CD14-positive monocyte (primary cell): ENCODE measurements around the gene ACVR1. TPM values are rescaled to one million over a fixed set of nuclear protein-coding genes. Genes with fewer than 3 reads are reported as not detected.
A peak's percentile ranks its signal among the peaks of the same experiment; 100 is the strongest.

ENCODE experiments used
- DNase-seq, 3 donors: peaks; one replicate each; pipeline ENCODE4 v3.0.0-alpha.2; 2011 to 2022
- H2AFZ ChIP-seq: 2 replicates; pipeline ENCODE4 v1.6.0; 2012; ENCODE audit warnings: mild to moderate bottlenecking, low read depth, low read length, inconsistent platforms; ENCODE audit not compliant: insufficient read depth, poor library complexity, severe bottlenecking
- H3K27ac ChIP-seq, 2 donors: 1 replicate in 1 of 2; 2 replicates in 1 of 2; pipeline ENCODE4 v1.5.1; 2012 to 2013; ENCODE audit warnings: low read length in 2 of 2, control low read depth in 1 of 2, inconsistent platforms in 1 of 2, low read depth in 1 of 2, mild to moderate bottlenecking in 1 of 2
- H3K27me3 ChIP-seq, 2 donors: one replicate each; pipeline versions ENCODE4 v1.6.0 to v1.6.1; 2011 to 2013; ENCODE audit warnings: low read length in 2 of 2; ENCODE audit not compliant: control insufficient read depth in 2 of 2, insufficient read depth in 2 of 2
- H3K36me3 ChIP-seq, 2 donors: replicated peaks in 1 of 2; 1 replicate in 1 of 2; 2 replicates in 1 of 2; pipeline versions ENCODE4 v1.5.1 to v1.6.1; 2012 to 2013; ENCODE audit warnings: low read length in 2 of 2, control low read depth in 1 of 2, inconsistent platforms in 1 of 2, mild to moderate bottlenecking in 1 of 2; ENCODE audit not compliant: insufficient read depth in 2 of 2, control insufficient read depth in 1 of 2
- H3K4me1 ChIP-seq, 2 donors: 1 replicate in 1 of 2; 2 replicates in 1 of 2; pipeline versions ENCODE4 v1.5.1 to v1.6.1; 2012 to 2013; ENCODE audit warnings: low read length in 2 of 2, control low read depth in 1 of 2, inconsistent platforms in 1 of 2, mild to moderate bottlenecking in 1 of 2, moderate library complexity in 1 of 2; ENCODE audit not compliant: insufficient read depth in 2 of 2, control insufficient read depth in 1 of 2
- H3K4me2 ChIP-seq: replicated peaks from 2 replicates; pipeline ENCODE3; 2012; ENCODE audit warnings: low read length, moderate library complexity, mild to moderate bottlenecking; ENCODE audit not compliant: poor library complexity, severe bottlenecking; ENCODE audit errors: extremely low read depth
- H3K4me3 ChIP-seq, 3 experiments: fragments of 200-600 bp in 1 of 3; sonication (generic) in 1 of 3; replicated peaks in 1 of 3; 1 replicate in 2 of 3; 2 replicates in 1 of 3; pipeline ENCODE4 v1.5.1; 2011 to 2013; ENCODE audit warnings: low read length in 3 of 3, mild to moderate bottlenecking in 3 of 3, control low read depth in 2 of 3, low read depth in 2 of 3, inconsistent platforms in 1 of 3, moderate library complexity in 1 of 3
- H3K79me2 ChIP-seq: 2 replicates; pipeline ENCODE4 v1.6.0; 2012; ENCODE audit warnings: mild to moderate bottlenecking, control low read depth, inconsistent platforms, low read length, moderate library complexity; ENCODE audit not compliant: insufficient read depth
- H3K9ac ChIP-seq: 2 replicates; pipeline ENCODE4 v1.6.0; 2017; ENCODE audit warnings: low read length, mild to moderate bottlenecking; ENCODE audit not compliant: insufficient read depth, poor library complexity, severe bottlenecking
- H3K9me3 ChIP-seq, 2 donors: replicated peaks in 1 of 2; 1 replicate in 1 of 2; 2 replicates in 1 of 2; pipeline versions ENCODE4 v1.5.1 to v1.6.1; 2012 to 2013; ENCODE audit warnings: low read length in 2 of 2, control low read depth in 1 of 2; ENCODE audit not compliant: control insufficient read depth in 1 of 2, insufficient read depth in 1 of 2
- H4K20me1 ChIP-seq: 2 replicates; pipeline ENCODE4 v1.6.0; 2012; ENCODE audit warnings: mild to moderate bottlenecking, low read length, control low read depth, moderate library complexity; ENCODE audit not compliant: insufficient read depth
- H3K27ac Mint-ChIP-seq, 7 donors: one replicate each; pipeline ENCODE4 v1.8.0; 2020; ENCODE audit warnings: mild to moderate bottlenecking in 7 of 7, mixed read lengths in 7 of 7, moderate library complexity in 6 of 7, inconsistent platforms in 2 of 7
- H3K27me3 Mint-ChIP-seq, 3 donors: one replicate each; pipeline ENCODE4 v1.8.0; 2021 to 2022; ENCODE audit warnings: low read depth in 3 of 3, mild to moderate bottlenecking in 3 of 3, mixed read lengths in 3 of 3, moderate library complexity in 3 of 3, inconsistent platforms in 1 of 3
- H3K36me3 Mint-ChIP-seq, 2 donors: one replicate each; pipeline ENCODE4 v1.8.0; 2020; ENCODE audit warnings: mixed read lengths in 2 of 2, inconsistent platforms in 1 of 2, mild to moderate bottlenecking in 1 of 2
- H3K4me1 Mint-ChIP-seq: one replicate; pipeline ENCODE4 v1.8.0; 2020; ENCODE audit warnings: mild to moderate bottlenecking, mixed read lengths
- H3K4me3 Mint-ChIP-seq, 2 donors: one replicate each; pipeline ENCODE4 v1.8.0; 2020; ENCODE audit warnings: mild to moderate bottlenecking in 2 of 2, mixed read lengths in 2 of 2, moderate library complexity in 1 of 2
- H3K9me3 Mint-ChIP-seq, 7 donors: one replicate each; pipeline ENCODE4 v1.8.0; 2020 to 2022; ENCODE audit warnings: mixed read lengths in 7 of 7, mild to moderate bottlenecking in 6 of 7, moderate library complexity in 6 of 7, inconsistent platforms in 2 of 7
- CTCF ChIP-seq: fragments of 200-600 bp; IDR thresholded peaks from one replicate; pipeline ENCODE4 v1.8.0; 2022; ENCODE audit warnings: antibody characterized with exemption, mild to moderate bottlenecking
- WGBS: methylation state at CpG from one replicate; pipeline ENCODE4 v1.1.5; 2013; ENCODE audit warnings: missing lambda C conversion rate; ENCODE audit not compliant: insufficient coverage; 5-methylcytosine and 5-hydroxymethylcytosine counted together
- intact Hi-C, 2 donors: fragments of 100-400 bp; cut with micrococcal nuclease; formaldehyde crosslinking; loops; one replicate each; pipeline versions ENCODE4 v1.15.0 to v1.15.1; 2023
- polyA plus RNA-seq, 3 donors: library from polyadenylated mRNA; depleted of rRNA in 1 of 3; unstranded in 2 of 3; stranded (reverse) in 1 of 3; fragments of 300-500 nt in 2 of 3; fragments of >200 nt in 1 of 3; fragmentation: Illumina TruSeq in 2 of 3; gene quantifications; 1 replicate in 2 of 3; 2 replicates in 1 of 3; pipeline ENCODE4 v1.2.3, GENCODE V29; 2012 to 2021

Gene ACVR1
- polyA plus RNA-seq, 3 donors: 2.8 to 13.4 (median 4.9) TPM

- H3K9ac ChIP-seq: peak overlapping the region; percentile 74
- WGBS: 1% methylated on average over 9 of the region's 12 CpGs
- Mint-ChIP-seq H3K4me3 (peak overlapping the region; percentile 70 to 81), H3K27me3 (peaks cover 0 to 11% (median 2%) of the 10 kb centered on the region in 3 donors), H3K9me3 (peaks cover 0 to 1% (median 0%) of the 10 kb centered on the region in 7 donors), H3K36me3 (peaks cover 0 to 4% of the 10 kb centered on the region in 2 donors), H3K27ac (peak overlapping the region in 1 of 7 donors; percentile 54), H3K4me1 (peaks cover 31% of the 10 kb centered on the region)
- peak overlapping the region; percentile 75 for H3K4me2 ChIP-seq
- H3K36me3 ChIP-seq: no peaks in the 10 kb centered on the region
- intact Hi-C loops: no loop called here
- peaks cover 16 to 22% of the 10 kb centered on the region in 2 donors for H3K4me1 ChIP-seq
- H4K20me1 ChIP-seq: peaks cover 14% of the 10 kb centered on the region
- no peaks in the 10 kb centered on the region for H3K27me3 ChIP-seq
- TF ChIP-seq CTCF: no peak
- H3K79me2 ChIP-seq: peaks cover 23% of the 10 kb centered on the region
- peak in 1 of 3 donors; percentile 5 for DNase-seq
- H3K9me3 ChIP-seq: no peaks in the 10 kb centered on the region
- H3K27ac ChIP-seq: peak overlapping the region in 1 of 2 donors; percentile 8
- peak overlapping the region; percentile 52 to 92 (median 74) for H3K4me3 ChIP-seq
- H2AFZ ChIP-seq: peak overlapping the region; percentile 73
Measured at GRCh38 chr2:157876786-157877138, 632 bp upstream of the ACVR1 start.

- intact Hi-C loops: no loop called here
- peak overlapping the region; percentile 79 for H2AFZ ChIP-seq
- peak overlapping the region in 1 of 2 donors; percentile 73 for H3K27ac ChIP-seq
- TF ChIP-seq CTCF: no peak
- H3K4me3 Mint-ChIP-seq: peak overlapping the region; percentile 90 to 91
- peak overlapping the region; percentile 75 for H3K4me2 ChIP-seq
- no peak for DNase-seq
- no peaks in the 10 kb centered on the region for H3K9me3 Mint-ChIP-seq
- H3K79me2 ChIP-seq: peaks cover 23% of the 10 kb centered on the region
- no peaks in the 10 kb centered on the region for H3K27me3 ChIP-seq
- H3K9me3 ChIP-seq: no peaks in the 10 kb centered on the region
- peaks cover 31% of the 10 kb centered on the region for H3K4me1 Mint-ChIP-seq
- peaks cover 0 to 4% of the 10 kb centered on the region in 2 donors for H3K36me3 Mint-ChIP-seq
- peak overlapping the region; percentile 74 for H3K9ac ChIP-seq
- H3K27me3 Mint-ChIP-seq: peaks cover 0 to 11% (median 2%) of the 10 kb centered on the region in 3 donors
- no peaks in the 10 kb centered on the region for H3K36me3 ChIP-seq
- H4K20me1 ChIP-seq: peaks cover 19% of the 10 kb centered on the region
- 0% methylated on average over 50 of the region's 53 CpGs for WGBS
- H3K27ac Mint-ChIP-seq: peak overlapping the region; percentile 64 to 93 (median 85)
- peaks cover 16 to 22% of the 10 kb centered on the region in 2 donors for H3K4me1 ChIP-seq
- H3K4me3 ChIP-seq: peak overlapping the region; percentile 53 to 98 (median 74)
Measured at GRCh38 chr2:157875641-157876065, 477 bp downstream of the ACVR1 start.
